Neutrophil (primary cell): ENCODE data around the gene KCNT1.

Experiments
- H3K27ac ChIP-seq: fragments of 200-600 bp; sonication (generic); 2 replicates; pipeline ENCODE4 v1.5.1; 2016; ENCODE audit warnings: mild to moderate bottlenecking, moderate library complexity
- H3K27me3 ChIP-seq: fragments of 200-600 bp; sonication (generic); 2 replicates; pipeline ENCODE4 v1.6.0; 2016; ENCODE audit warnings: mild to moderate bottlenecking
- H3K36me3 ChIP-seq: fragments of 200-600 bp; sonication (generic); 2 replicates; pipeline ENCODE4 v1.5.1; 2017
- H3K4me1 ChIP-seq, 2 experiments: fragments of 200-600 bp in 1 of 2; sonication (generic) in 1 of 2; 1 replicate in 1 of 2; 2 replicates in 1 of 2; pipeline versions ENCODE4 v1.5.1 to v1.6.1; 2013 to 2016; ENCODE audit warnings: low read depth in 1 of 2, low read length in 1 of 2, mild to moderate bottlenecking in 1 of 2, moderate library complexity in 1 of 2; ENCODE audit not compliant: control insufficient read depth in 1 of 2, insufficient read depth in 1 of 2
- H3K4me3 ChIP-seq, 2 experiments: fragments of 200-600 bp in 1 of 2; sonication (generic) in 1 of 2; 1 replicate in 1 of 2; 2 replicates in 1 of 2; pipeline ENCODE4 v1.5.1; 2013 to 2016; ENCODE audit warnings: low read depth in 1 of 2, low read length in 1 of 2, mild to moderate bottlenecking in 1 of 2, moderate library complexity in 1 of 2
- H3K9me3 ChIP-seq: fragments of 200-600 bp; sonication (generic); 2 replicates; pipeline ENCODE4 v1.5.1; 2016
- TF ChIP-seq, protein P1 (sequence below): fragments of 200-600 bp; sonication (generic); IDR thresholded peaks from 2 replicates; pipeline ENCODE4 v1.5.1; 2016; ENCODE audit warnings: antibody characterized with exemption

The KCNT1 gene

DNA sequence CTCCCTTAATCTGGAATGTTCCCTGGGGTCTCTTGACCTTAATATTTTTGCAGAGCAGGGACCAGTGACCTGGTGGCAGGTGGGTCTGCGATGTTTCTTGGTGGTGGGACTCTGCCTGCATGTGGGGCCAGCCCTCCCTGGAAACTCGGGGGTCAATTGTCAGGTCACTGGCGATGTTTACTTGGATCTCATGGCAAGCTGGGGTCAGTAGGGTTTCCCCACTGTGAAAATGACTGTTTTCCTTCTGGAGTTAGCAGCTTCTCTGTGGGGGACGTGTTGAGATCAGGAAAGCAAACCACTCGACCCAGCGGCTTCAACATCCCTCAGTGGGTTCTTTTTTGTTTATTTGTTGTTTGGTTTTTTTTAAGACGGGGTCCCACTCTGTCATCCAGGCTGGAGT, 73.9 kb downstream of the KCNT1 start:
- no peaks in the 10 kb centered on the region for H3K9me3 ChIP-seq
- H3K4me3 ChIP-seq = no peak overlapping the region
- TF ChIP-seq, protein P1, sequence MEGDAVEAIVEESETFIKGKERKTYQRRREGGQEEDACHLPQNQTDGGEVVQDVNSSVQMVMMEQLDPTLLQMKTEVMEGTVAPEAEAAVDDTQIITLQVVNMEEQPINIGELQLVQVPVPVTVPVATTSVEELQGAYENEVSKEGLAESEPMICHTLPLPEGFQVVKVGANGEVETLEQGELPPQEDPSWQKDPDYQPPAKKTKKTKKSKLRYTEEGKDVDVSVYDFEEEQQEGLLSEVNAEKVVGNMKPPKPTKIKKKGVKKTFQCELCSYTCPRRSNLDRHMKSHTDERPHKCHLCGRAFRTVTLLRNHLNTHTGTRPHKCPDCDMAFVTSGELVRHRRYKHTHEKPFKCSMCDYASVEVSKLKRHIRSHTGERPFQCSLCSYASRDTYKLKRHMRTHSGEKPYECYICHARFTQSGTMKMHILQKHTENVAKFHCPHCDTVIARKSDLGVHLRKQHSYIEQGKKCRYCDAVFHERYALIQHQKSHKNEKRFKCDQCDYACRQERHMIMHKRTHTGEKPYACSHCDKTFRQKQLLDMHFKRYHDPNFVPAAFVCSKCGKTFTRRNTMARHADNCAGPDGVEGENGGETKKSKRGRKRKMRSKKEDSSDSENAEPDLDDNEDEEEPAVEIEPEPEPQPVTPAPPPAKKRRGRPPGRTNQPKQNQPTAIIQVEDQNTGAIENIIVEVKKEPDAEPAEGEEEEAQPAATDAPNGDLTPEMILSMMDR = no peak
- no peak overlapping the region for H3K27ac ChIP-seq
- H3K27me3 ChIP-seq = no peaks in the 10 kb centered on the region
- no peaks in the 10 kb centered on the region for H3K4me1 ChIP-seq
- no peaks in the 10 kb centered on the region for H3K36me3 ChIP-seq

DNA sequence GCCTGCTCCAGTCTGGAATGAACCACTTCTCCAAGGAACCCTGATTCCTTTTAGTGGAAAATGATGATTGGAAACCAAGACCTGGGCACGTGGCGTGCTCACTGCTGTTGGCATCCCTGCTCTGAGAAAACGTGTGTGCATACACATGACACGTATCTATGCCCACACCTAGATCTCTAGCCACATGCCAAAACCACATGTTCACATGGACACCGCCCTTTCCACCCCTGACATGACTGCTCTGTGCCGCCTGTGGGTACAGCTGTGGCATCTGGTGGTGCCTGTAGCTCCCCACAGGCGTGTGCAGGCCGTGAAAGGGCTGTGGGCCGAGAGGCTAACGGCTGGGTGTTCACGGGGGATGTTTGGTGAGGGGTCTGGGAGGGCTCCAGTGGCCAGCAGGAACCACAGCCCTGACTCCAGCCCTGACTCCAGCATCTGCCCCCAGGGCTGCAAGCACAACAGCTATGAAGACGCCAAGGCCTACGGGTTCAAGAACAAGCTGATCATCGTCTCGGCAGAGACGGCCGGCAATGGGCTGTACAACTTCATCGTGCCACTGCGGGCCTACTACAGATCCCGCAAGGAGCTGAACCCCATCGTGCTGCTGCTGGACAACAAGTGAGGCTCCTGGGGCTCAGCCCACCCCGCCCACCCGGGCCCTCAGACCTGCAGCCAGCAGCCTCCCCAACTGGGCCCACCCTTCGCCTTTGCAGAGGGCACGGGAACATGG, 75.1 kb downstream of the KCNT1 start:
- no peak overlapping the region for H3K27ac ChIP-seq
- no peaks in the 10 kb centered on the region for H3K36me3 ChIP-seq
- no peaks in the 10 kb centered on the region for H3K4me1 ChIP-seq
- H3K4me3 ChIP-seq = no peak overlapping the region
- TF ChIP-seq, protein P1 = no peak
- H3K9me3 ChIP-seq = no peaks in the 10 kb centered on the region
- no peaks in the 10 kb centered on the region for H3K27me3 ChIP-seq

DNA sequence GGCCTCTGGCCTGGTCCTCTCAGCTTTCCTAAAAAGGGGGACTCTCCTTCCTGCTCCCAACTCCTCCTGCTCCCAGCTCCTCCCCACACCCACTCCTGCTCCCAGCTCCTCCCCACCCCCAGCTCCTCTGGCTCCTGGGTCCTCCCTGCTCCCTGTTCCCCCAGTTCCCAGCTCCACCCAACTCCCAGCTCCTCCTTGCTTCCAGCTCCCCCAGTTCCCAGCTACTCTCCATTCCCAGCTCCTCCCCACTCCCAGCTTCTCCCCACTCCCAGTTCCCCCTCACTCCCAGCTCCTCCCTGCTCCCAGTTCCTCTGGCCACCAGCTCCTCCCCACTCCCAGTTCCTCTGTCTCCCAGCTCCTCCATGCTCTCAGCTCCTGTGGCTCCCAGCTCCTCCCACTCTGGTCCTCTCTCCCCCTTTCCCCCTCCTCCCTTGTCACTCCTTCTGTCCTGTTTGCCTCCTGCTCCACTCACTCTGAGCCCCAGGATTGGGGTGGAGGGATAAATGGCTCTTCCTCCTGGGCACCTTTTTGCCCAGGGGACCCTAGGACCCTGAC, 75.7 kb downstream of the KCNT1 start:
- Histone ChIP-seq H3K27ac (no peak overlapping the region), H3K27me3 (no peaks in the 10 kb centered on the region), H3K4me3 (no peak overlapping the region), H3K36me3 (no peaks in the 10 kb centered on the region), H3K4me1 (no peaks in the 10 kb centered on the region), H3K9me3 (no peaks in the 10 kb centered on the region)
- TF ChIP-seq, protein P1 = no peak

DNA sequence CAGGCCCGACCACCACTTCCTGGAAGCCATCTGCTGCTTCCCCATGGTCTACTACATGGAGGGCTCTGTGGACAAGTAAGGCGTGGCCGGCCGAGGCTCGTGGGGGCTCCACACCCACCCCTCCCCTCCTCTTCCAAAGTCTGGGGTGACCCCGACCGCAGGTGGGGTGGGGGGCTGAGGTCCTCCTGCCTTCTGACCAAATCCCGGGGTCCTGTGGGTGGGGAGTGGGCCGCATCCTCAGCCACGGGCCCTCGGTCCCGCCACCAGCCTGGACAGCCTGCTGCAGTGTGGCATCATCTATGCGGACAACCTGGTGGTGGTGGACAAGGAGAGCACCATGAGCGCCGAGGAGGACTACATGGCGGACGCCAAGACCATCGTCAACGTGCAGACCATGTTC, 76.4 kb downstream of the KCNT1 start:
- no peaks in the 10 kb centered on the region for H3K9me3 ChIP-seq

DNA sequence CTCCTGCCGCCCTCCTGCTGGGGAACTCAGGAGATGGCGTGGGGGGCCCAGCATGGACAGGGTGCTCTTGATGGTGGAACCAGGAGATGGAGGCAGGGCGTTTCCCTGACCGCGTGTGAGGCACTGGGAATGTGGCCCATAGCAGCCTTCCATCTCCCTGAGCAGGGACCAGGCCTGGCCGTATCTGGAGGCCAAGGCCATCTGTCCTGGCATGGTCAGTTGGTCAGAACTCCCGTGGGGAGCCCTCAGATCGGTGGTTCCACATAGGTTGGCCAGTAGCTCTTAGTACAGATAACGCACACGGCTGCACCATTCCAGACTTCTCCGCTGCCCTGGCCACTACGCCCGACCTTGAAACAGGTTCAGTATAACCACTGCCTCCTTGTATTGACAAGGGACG, 77.6 kb downstream of the KCNT1 start:
- Histone ChIP-seq H3K4me3 (no peak overlapping the region), H3K27ac (no peak overlapping the region), H3K9me3 (no peaks in the 10 kb centered on the region), H3K36me3 (no peaks in the 10 kb centered on the region), H3K27me3 (no peaks in the 10 kb centered on the region), H3K4me1 (no peaks in the 10 kb centered on the region)
- TF ChIP-seq, protein P1 = no peak

More for the DNA sequence above, 76.4 kb downstream of the KCNT1 start:
- no peaks in the 10 kb centered on the region for H3K36me3 ChIP-seq
- no peaks in the 10 kb centered on the region for H3K4me1 ChIP-seq
- H3K4me3 ChIP-seq = no peak overlapping the region
- H3K27me3 ChIP-seq = no peaks in the 10 kb centered on the region
- no peak overlapping the region for H3K27ac ChIP-seq
- TF ChIP-seq, protein P1 = no peak
